Activated CD8-positive, alpha-beta memory T cell treated with anti-CD3 and anti-CD28 coated beads, Interleukin-2, amount 50 U/mL, for 1 hour (primary cell): ENCODE results near the gene AHNAK.
"Not testable (repeated sequence)": the region's sequence is repeated elsewhere in the genome, so short reads cannot be mapped to it uniquely, and the experiment has no call there.

Source experiments
- DNase-seq: peaks from one replicate; pipeline ENCODE4 v3.0.0-alpha.2; 2020; ENCODE audit errors: extremely low read depth

The AHNAK gene, protein sequence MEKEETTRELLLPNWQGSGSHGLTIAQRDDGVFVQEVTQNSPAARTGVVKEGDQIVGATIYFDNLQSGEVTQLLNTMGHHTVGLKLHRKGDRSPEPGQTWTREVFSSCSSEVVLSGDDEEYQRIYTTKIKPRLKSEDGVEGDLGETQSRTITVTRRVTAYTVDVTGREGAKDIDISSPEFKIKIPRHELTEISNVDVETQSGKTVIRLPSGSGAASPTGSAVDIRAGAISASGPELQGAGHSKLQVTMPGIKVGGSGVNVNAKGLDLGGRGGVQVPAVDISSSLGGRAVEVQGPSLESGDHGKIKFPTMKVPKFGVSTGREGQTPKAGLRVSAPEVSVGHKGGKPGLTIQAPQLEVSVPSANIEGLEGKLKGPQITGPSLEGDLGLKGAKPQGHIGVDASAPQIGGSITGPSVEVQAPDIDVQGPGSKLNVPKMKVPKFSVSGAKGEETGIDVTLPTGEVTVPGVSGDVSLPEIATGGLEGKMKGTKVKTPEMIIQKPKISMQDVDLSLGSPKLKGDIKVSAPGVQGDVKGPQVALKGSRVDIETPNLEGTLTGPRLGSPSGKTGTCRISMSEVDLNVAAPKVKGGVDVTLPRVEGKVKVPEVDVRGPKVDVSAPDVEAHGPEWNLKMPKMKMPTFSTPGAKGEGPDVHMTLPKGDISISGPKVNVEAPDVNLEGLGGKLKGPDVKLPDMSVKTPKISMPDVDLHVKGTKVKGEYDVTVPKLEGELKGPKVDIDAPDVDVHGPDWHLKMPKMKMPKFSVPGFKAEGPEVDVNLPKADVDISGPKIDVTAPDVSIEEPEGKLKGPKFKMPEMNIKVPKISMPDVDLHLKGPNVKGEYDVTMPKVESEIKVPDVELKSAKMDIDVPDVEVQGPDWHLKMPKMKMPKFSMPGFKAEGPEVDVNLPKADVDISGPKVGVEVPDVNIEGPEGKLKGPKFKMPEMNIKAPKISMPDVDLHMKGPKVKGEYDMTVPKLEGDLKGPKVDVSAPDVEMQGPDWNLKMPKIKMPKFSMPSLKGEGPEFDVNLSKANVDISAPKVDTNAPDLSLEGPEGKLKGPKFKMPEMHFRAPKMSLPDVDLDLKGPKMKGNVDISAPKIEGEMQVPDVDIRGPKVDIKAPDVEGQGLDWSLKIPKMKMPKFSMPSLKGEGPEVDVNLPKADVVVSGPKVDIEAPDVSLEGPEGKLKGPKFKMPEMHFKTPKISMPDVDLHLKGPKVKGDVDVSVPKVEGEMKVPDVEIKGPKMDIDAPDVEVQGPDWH (N-terminal part only)

GRCh38 chr11:62546244-62546928 lies at the start of gene AHNAK:
AHNAK (minus strand) TSS chr11:62546806; CDS start chr11:62536098, 10,708 bp downstream.
- no peak for DNase-seq

GRCh38 chr11:62595124-62595523 lies 48.5 kb upstream of the AHNAK start:
- DNase-seq, result no peak

DNA sequence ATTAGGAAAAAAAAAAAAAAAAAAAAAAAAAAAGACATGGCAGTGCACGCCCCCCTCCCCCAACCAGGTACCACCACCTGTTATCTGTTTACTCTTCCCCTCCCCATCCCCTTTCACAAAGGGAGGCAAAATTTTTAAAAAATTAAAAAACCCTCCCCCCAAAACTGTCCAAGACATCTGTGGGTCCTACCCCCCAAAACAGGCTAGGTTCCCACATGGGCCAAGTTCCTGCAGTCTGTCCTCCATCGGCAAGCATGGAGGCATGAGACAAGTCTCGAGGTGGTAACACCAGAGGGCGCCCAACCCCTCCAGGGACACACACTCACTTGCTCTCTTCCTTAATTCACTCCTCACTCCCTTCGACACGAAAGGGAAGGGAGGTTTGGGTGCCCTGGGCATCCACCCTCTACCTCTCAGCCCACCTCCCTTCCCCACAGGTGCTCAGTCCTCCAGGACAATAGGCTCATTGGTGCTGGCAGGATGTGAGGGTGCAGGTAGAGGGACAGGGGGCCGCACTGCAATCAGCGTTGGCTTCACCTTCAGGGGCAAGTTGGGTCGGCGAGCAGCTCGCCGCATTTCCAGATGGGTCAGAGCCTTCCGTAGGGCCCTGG lies 46.9 kb upstream of the AHNAK start:
- peak; percentile 55 for DNase-seq

GRCh38 chr11:62592989-62593421 lies 46.4 kb upstream of the AHNAK start:
- no peak for DNase-seq

GRCh38 chr11:62592146-62592815 lies 45.7 kb upstream of the AHNAK start:
- no peak for DNase-seq

- peak; percentile 96 for DNase-seq
Observed at GRCh38 chr11:62591448-62592145, 45.0 kb upstream of the AHNAK start, which contains the start of gene TUT1. TUT1 (minus strand) TSS chr11:62591523; CDS start chr11:62591485, 38 bp downstream.

DNA sequence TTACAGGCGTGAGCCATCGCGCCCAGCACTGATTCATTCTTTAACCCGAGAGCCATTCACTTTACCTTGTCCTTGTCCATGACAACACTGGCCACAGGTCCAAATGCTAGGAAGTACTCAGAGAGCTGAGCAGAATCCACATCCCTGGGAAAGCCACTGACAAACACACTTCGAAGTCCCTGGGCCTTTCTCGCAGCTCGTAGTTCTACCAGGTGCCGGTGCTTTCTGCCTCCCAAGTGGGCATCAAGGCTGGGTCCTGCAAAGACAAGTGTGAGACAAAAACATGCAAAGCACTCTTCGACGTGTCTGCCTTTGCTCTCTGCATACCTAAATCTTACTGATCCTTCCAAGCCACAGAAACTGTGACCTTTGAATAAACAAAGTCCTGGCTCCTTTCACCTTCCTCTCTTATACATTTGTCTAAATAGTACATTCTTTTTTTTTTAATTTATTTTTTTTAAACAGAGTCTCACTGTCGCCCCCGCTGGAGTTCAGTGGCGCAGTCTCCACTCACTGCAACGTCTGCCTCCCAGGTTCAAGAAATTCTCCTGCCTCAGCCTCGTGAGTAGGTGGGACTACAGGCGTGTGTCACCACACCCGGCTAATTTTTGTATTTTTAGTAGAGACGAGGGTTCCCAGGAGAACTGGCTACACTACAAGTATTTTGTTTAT lies 42.5 kb upstream of the AHNAK start:
- DNase-seq, result no peak

DNA sequence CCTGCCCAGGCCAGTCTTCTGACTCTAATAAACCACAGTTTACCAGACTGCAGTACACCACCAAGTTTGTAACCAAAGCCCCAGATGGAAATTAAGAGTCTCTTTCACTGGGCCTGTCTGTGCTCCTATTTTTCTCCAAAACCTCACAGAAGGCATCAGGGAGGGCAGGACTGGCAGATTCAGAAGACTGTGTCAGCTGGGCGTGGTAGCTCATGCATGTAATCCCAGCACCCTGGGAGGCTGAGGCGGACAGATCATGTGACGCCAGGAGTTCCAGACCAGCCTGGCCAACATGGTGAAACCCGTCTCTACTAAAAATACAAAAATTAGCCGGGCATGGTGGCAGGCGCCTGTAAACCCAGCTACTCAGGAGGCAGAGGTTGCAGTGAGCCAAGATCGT lies 38.8 kb upstream of the AHNAK start:
- not testable (repeated sequence) for DNase-seq

- DNase-seq, result not testable (repeated sequence)
Observed at GRCh38 chr11:62581735-62582134, 35.1 kb upstream of the AHNAK start.

DNA sequence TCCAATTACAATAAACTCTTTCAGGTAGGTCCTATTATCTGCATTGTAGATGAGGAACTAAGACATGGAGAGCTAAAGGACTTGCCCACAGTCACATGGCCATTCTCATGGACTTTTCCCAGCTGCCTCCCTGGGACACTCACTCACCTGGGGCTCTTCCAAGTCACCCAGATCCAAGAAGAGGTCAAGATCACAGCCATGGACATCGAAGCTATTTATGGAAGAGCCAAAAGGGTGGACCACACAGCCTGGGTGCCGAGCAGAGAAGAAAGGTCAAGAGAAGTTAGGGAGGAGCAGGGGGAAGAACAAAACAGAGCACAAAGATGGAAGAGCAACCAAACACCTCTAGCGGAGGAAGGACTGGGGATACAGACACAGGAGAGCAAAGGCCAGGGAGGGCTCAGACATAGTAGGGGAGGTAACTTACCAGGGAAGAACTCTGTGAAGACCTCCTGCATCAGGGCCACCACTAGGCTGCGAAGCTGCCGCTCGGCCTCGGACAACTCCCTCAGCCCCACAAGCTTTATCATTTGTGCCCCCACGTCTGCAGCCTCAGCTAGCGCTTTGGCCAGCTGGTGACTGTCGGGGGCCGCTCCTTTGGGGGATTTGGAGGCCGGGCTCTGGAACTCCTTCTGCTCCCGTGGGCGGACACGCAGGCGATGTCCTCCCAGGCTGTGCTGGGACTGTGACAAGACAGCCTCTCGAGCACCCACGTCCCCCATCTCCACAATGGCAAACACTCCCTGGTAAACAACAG lies 34.5 kb upstream of the AHNAK start:
- DNase-seq, result no peak

DNA sequence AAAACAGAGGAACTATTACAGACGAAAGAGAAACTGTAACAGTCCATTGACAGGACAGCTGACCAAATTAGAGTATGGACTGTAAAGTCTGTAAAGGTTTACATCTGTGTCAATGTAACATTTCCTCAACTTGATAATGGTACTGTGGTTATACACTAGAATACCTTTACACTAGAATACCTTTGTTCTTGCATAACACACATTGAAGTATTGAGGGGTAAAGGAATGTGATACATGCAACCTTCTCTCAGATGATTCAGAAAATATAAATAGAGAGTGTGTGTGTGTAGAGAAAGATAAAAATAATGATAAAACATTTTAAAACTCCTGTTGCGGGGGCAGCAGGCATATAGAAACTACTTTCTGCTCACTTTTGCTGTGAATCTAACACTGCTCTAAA lies 32.6 kb upstream of the AHNAK start:
- DNase-seq, result no peak

DNA sequence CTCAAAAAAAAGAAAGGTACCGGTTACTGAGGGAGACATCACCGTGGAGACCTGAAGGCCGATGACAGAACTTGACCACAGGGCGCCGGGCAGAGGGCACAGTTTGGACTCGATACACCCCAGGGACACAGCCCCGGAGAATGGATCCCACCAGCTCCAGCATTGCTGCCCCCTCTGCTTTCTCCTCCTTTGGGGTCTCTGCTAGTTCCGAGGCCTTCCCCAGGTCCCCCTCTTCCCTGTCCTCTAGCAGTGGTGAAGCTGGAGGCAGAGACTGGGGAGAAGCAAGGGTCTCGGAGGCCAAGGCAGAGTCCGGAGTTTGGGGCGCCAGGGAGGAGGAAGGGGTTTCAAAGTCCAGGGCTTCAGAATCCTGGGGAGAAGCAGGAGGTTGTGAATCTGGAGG lies 31.9 kb upstream of the AHNAK start:
- no peak for DNase-seq

GRCh38 chr11:62577046-62577714 lies 30.6 kb upstream of the AHNAK start:
- no peak for DNase-seq

GRCh38 chr11:62575837-62576236 lies 29.2 kb upstream of the AHNAK start:
- no peak for DNase-seq

DNA sequence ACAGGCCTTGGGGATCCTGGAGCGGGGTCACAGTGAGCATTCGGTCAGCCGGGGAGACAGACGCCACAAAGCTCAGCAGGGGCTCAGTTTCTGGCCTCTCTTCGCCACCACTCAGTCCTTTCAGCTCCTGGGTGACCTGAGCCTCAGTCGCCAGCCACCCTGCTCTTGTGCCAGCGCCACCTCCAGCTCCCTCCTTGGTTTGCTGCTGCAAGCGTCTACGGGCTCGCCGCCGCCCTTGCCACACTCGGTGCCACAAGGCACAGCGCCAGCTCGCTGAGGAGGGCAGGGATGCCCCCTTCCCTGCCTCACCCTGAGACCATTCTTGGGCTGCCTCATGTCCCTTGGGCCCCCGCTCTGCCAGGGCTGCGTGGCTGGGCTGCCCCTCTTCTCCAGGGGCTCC lies 28.6 kb upstream of the AHNAK start:
- DNase-seq, result no peak

GRCh38 chr11:62574363-62575071 lies 27.9 kb upstream of the AHNAK start:
- DNase-seq, result no peak
